H1 (cell line): ENCODE results near the gene MACROD2. TPM values are rescaled to one million over a fixed set of nuclear protein-coding genes. Genes with fewer than 3 reads are reported as not detected.

Source experiments
- CEBPB ChIP-seq: IDR thresholded peaks from 2 replicates; pipeline ENCODE4 v1.6.1; 2012; ENCODE audit warnings: low read depth, low read length
- POU5F1 ChIP-seq: IDR thresholded peaks from 2 replicates; pipeline ENCODE4 v1.6.1; 2011; ENCODE audit warnings: low read depth, mild to moderate bottlenecking, low read length, moderate library complexity
- SIN3A ChIP-seq, 2 experiments: IDR thresholded peaks in 1 of 2; conservative IDR thresholded peaks in 1 of 2; 2 replicates each; pipeline ENCODE4 v1.6.1; 2011 to 2012; ENCODE audit warnings: low read length in 2 of 2, improper control_type of control experiment in 1 of 2, low read depth in 1 of 2, mild to moderate bottlenecking in 1 of 2
- SP2 ChIP-seq: IDR thresholded peaks from 2 replicates; pipeline ENCODE4 v1.6.1; 2012; ENCODE audit warnings: mild to moderate bottlenecking, low read length, inconsistent platforms
- SRF ChIP-seq: IDR thresholded peaks from 2 replicates; pipeline ENCODE4 v1.6.1; 2011; ENCODE audit warnings: mild to moderate bottlenecking, low read depth, low read length, moderate library complexity
- polyA plus RNA-seq, 7 experiments: library from polyadenylated mRNA; depleted of rRNA in 3 of 7; stranded (reverse) in 5 of 7; unstranded in 2 of 7; fragments of >200 nt in 5 of 7; fragments of 200-250 nt in 2 of 7; gene quantifications; 1 replicate in 5 of 7; 2 replicates in 1 of 7; 4 replicates in 1 of 7; pipeline versions ENCODE4 v1.2.1 to v1.2.3, GENCODE V29; 2011 to 2013; ENCODE audit warnings: missing spikeins in 2 of 7, mixed read lengths in 2 of 7
- total RNA-seq: library from RNA; stranded (reverse); fragmentation: NEBNext Ultra II Directional; extraction: Animal tissue kit (Norgen Biotek cat#: 25700); gene quantifications from 2 replicates; pipeline ENCODE4 v1.2.1, GENCODE V29; 2021
- TF ChIP-seq, protein P1 (sequence below): IDR thresholded peaks from 2 replicates; pipeline ENCODE4 v1.6.1; 2011; ENCODE audit warnings: low read length, improper control_type of control experiment

The MACROD2 gene
- total and polyA plus RNA-seq, 2 of the 8 experiments (the other 6 are each of a cell fraction or from before 2014, with no cell fraction given) = 0.70 to 3.9 TPM

DNA sequence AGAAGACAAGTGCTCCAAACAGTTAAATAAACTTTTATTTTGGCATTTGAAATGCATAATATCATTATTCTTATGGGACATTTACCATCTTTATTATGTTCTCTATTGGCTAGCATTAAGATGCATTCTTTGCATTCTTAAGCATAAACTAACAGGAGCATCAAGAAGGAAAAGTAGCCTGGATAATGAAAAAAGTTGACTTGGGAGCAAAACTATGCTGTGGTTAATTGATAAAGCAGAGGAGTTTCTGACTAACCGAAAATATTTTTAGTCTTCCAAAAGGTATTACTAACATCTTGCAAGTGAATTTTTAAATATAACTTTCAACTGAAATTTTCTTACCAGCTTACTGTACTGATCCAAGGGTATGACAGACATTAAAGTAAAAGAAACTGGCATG, 201.8 kb downstream of the MACROD2 start (continued):
- TF ChIP-seq, protein P1, sequence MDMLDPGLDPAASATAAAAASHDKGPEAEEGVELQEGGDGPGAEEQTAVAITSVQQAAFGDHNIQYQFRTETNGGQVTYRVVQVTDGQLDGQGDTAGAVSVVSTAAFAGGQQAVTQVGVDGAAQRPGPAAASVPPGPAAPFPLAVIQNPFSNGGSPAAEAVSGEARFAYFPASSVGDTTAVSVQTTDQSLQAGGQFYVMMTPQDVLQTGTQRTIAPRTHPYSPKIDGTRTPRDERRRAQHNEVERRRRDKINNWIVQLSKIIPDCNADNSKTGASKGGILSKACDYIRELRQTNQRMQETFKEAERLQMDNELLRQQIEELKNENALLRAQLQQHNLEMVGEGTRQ = no peak
- TF ChIP-seq SRF (no peak), SIN3A (conservative IDR thresholded peaks at IDR 0.05 in 1 of 2, IDR thresholded peaks at IDR 0.05 in 1 of 2; ENCODE audit: low read depth in 1 of 2, low read length in 2 of 2) (no peak), CEBPB (no peak), POU5F1 (no peak), SP2 (no peak)
